BJ (cell line): ENCODE measurements around the gene PPM1D. TPM values are rescaled to one million over a fixed set of nuclear protein-coding genes. Genes with fewer than 3 reads are reported as not detected.
"Not testable (repeated sequence)": the region's sequence is repeated elsewhere in the genome, so short reads cannot be mapped to it uniquely, and the experiment has no call there.

ENCODE experiments used
- CTCF ChIA-PET: fragments of 350-600 bp; formaldehyde crosslinking; extraction: SDS; loops from one replicate; lab custom pipeline; 2021; ENCODE audit warnings: antibody characterized with exemption, inconsistent platforms; lab: Yijun Ruan, JAX
- POLR2A ChIA-PET: fragments of 300-600 bp; sonication (Branson Sonifier 250); formaldehyde crosslinking; extraction: SDS; loops from one replicate; lab custom pipeline; 2021; ENCODE audit warnings: antibody characterized with exemption; lab: Charles Lee
- DNase-seq: peaks from one replicate; pipeline ENCODE4 v3.0.0-alpha.2; 2011; ENCODE audit warnings: low read depth
- H3K27me3 ChIP-seq: 2 replicates; pipeline ENCODE4 v1.6.0; 2011; ENCODE audit warnings: low read length; ENCODE audit not compliant: control insufficient read depth, insufficient read depth
- H3K36me3 ChIP-seq: 2 replicates; pipeline ENCODE4 v1.5.1; 2011; ENCODE audit warnings: low read length; ENCODE audit not compliant: control insufficient read depth, insufficient read depth
- H3K4me3 ChIP-seq: 2 replicates; pipeline ENCODE4 v1.5.1; 2011; ENCODE audit warnings: low read depth, mild to moderate bottlenecking, control low read depth, low read length
- polyA plus RNA-seq: library from polyadenylated mRNA; depleted of rRNA; stranded (reverse); fragments of >200 nt; gene quantifications from 2 replicates; pipeline ENCODE4 v1.2.3, GENCODE V29; 2011
- TF ChIP-seq, protein P1 (sequence below): IDR thresholded peaks from 2 replicates; pipeline ENCODE4 v1.5.1; 2011; ENCODE audit warnings: low read depth, mild to moderate bottlenecking, control low read depth, inconsistent platforms, low read length, moderate library complexity; ENCODE audit not compliant: insufficient read depth

Gene PPM1D
- polyA plus RNA-seq, 1 experiment, result 4.2 TPM

DNA sequence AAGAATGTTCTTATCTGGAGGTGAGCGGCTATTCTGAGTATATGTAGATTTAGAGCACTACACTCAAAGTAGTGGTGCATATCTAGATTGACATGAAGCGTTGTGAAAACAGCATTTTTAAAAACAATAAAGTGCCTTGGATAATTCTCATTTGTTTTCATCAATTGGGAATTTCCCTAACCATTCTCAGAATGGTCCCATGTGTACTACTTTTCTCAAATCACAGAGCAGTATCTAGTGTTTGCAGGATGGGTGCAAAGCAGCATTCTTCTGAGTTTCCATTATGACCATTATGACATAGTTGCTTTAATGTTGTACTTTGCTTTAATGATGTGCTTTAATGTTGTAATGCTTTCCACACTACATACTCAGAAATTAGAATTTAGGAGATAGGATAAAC, 61.5 kb downstream of the PPM1D start:
- TF ChIP-seq, protein P1, sequence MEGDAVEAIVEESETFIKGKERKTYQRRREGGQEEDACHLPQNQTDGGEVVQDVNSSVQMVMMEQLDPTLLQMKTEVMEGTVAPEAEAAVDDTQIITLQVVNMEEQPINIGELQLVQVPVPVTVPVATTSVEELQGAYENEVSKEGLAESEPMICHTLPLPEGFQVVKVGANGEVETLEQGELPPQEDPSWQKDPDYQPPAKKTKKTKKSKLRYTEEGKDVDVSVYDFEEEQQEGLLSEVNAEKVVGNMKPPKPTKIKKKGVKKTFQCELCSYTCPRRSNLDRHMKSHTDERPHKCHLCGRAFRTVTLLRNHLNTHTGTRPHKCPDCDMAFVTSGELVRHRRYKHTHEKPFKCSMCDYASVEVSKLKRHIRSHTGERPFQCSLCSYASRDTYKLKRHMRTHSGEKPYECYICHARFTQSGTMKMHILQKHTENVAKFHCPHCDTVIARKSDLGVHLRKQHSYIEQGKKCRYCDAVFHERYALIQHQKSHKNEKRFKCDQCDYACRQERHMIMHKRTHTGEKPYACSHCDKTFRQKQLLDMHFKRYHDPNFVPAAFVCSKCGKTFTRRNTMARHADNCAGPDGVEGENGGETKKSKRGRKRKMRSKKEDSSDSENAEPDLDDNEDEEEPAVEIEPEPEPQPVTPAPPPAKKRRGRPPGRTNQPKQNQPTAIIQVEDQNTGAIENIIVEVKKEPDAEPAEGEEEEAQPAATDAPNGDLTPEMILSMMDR, result no peak
- Histone ChIP-seq H3K36me3 (peaks cover 5% of the 10 kb centered on the region), H3K4me3 (no peak overlapping the region), H3K27me3 (no peaks in the 10 kb centered on the region)
- ChIA-PET POLR2A (no interaction called here), CTCF (interaction anchor here (1.0 to 1.6 kb wide), 2 partner anchors 23 to 59 kb away, joined by 3 read pairs; no protein-coding TSS in a partner anchor)
- no peak for DNase-seq

DNA sequence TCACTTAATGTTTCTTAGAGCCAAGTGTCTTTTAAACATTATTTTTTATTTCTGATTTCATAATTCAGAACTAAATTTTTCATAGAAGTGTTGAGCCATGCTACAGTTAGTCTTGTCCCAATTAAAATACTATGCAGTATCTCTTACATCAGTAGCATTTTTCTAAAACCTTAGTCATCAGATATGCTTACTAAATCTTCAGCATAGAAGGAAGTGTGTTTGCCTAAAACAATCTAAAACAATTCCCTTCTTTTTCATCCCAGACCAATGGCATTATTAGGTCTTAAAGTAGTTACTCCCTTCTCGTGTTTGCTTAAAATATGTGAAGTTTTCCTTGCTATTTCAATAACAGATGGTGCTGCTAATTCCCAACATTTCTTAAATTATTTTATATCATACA, 64.0 kb downstream of the PPM1D start:
- peak; percentile 24 for DNase-seq
- Histone ChIP-seq H3K4me3 (no peak overlapping the region), H3K27me3 (no peaks in the 10 kb centered on the region), H3K36me3 (peaks cover 5% of the 10 kb centered on the region)
- CTCF ChIA-PET, result no interaction called here
- POLR2A ChIA-PET, result no interaction called here
- TF ChIP-seq, protein P1, result no peak

DNA sequence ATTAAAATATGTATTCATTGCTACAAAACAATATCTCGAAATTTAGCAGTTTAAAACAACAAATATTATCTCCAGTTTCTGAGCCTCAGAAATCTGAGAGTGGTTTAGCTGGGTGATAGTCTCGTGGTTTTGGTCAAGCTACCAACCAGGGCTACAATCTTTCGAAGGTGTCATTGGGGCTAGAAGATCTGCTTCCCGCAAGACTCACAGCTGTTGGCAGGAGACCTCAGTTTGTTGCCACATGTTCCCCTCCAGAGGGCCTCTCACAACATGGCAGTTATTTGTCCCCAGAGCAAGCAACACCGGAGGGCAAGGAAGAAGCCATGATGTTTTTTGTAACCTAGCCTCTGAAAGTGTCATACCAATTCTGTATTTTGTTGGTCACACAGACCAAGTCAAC, 65.6 kb downstream of the PPM1D start:
- H3K27me3 ChIP-seq, result no peaks in the 10 kb centered on the region
- TF ChIP-seq, protein P1, result no peak
- H3K36me3 ChIP-seq, result peaks cover 5% of the 10 kb centered on the region
- no peak for DNase-seq
- ChIA-PET POLR2A (no interaction called here), CTCF (interaction anchor here (0.5 to 0.8 kb wide), 2 partner anchors 28 to 37 kb away, joined by 3 read pairs; no protein-coding TSS in a partner anchor)
- H3K4me3 ChIP-seq, result no peak overlapping the region

DNA sequence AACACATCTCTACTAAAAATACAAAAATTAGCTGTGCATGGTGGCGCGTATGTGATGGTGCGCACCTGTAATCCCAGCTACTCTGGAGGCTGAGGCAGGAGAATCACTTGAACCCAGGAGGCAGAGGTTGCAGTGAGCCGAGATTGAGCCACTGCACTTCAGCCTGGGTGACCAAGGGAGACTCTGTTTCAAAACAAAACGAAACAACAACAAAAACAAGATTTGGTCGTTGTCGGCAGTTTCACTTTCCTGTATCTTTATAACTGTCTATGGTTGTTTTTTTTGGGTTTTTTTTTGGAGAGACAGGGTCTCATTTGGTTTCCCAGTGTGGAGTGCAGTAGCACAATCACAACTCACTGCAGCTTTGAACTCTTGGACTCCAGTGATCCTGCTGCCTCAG, 68.7 kb downstream of the PPM1D start:
- POLR2A ChIA-PET, H3K36me3 ChIP-seq, DNase-seq, H3K27me3 ChIP-seq, H3K4me3 ChIP-seq: not testable (repeated sequence)
- CTCF ChIA-PET, result interaction anchor here (1.0 to 1.1 kb wide), 2 partner anchors 17 to 28 kb away, joined by 3 read pairs; no protein-coding TSS in a partner anchor

DNA sequence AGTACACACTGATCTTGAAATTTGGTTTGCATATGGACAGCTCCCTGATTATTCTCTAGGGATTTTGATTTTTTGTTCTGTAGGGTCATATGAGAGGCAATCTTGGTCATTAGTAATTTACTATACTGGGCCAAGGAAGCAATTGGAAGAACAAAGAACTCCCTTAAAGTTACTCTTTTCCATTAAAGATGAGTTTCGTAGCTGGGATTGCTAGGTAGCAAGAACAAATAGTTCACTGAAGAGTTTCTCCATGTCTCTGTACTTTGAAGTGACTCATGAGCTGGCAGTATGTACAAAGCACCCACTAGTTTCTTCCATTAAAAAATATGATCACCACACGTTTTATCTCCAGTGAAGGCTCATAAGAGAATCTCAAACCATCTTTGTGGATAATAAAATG, 71.5 kb downstream of the PPM1D start:
- CTCF ChIA-PET, result no interaction called here
- no peak for DNase-seq

DNA sequence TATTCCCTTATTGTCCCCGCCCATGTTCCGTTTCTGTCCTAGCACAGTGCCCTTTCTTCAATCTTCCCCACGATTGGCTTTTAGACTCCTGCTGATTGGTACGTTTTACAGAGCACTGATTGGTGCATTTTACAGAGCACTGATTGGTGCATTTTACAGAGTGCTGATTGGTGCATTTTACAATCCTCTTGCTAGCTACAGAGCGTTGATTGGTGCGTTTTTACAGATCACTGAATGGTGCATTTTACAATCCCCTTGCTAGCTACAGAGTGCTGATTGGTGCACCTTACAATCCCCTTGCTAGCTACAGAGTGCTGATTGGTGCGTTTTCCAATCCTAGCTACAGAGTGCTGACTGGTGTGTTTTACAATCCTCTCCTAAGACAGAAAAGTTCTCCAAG, 74.6 kb downstream of the PPM1D start:
- POLR2A ChIA-PET, H3K4me3 ChIP-seq, DNase-seq, H3K27me3 ChIP-seq, H3K36me3 ChIP-seq: not testable (repeated sequence)
- CTCF ChIA-PET, result interaction anchor here (1.6 kb wide), 1 partner anchor 33 kb away, joined by 4 read pairs; no protein-coding TSS in a partner anchor

More for the DNA sequence above, 71.5 kb downstream of the PPM1D start:
- Histone ChIP-seq H3K36me3 (no peaks in the 10 kb centered on the region), H3K27me3 (no peaks in the 10 kb centered on the region), H3K4me3 (peak overlapping the region; percentile 23)
- POLR2A ChIA-PET, result no interaction called here
- TF ChIP-seq, protein P1, result no peak
